H1 (cell line): ENCODE results near the gene COLQ. TPM values are rescaled to one million over a fixed set of nuclear protein-coding genes. Genes with fewer than 3 reads are reported as not detected.

Source experiments
- CTCF ChIA-PET: fragments of 300-600 bp; sonication (Branson Sonifier 250); formaldehyde crosslinking; loops from one replicate; lab custom pipeline; 2021; ENCODE audit not compliant: partially characterized antibody; lab: Charles Lee
- POLR2A ChIA-PET: fragments of 300-600 bp; sonication (Branson Sonifier 250); formaldehyde crosslinking; loops from one replicate; lab custom pipeline; 2021; ENCODE audit warnings: inconsistent platforms; ENCODE audit not compliant: partially characterized antibody; lab: Charles Lee
- DNase-seq, 2 experiments: peaks; one replicate each; pipeline versions ENCODE4 v3.0.0 to v3.0.0-alpha.2; 2010 to 2022; ENCODE audit warnings: low spot score in 2 of 2, low read depth in 1 of 2, mixed read lengths in 1 of 2
- FAIRE-seq: peaks from 2 replicates; lab custom pipeline; 2011; peaks lifted over from hg19 to GRCh38; lab: Jason Lieb, UNC
- H2AFZ ChIP-seq: 2 replicates; pipeline ENCODE4 v1.8.1; 2012; ENCODE audit warnings: low read length, inconsistent platforms
- H2AK5ac ChIP-seq: 2 replicates; pipeline ENCODE4 v1.6.1; 2013; ENCODE audit warnings: low read depth, low read length
- H2BK120ac ChIP-seq: replicated peaks from 2 replicates; pipeline ENCODE3; 2013; ENCODE audit warnings: low read depth, low read length, inconsistent platforms
- H2BK12ac ChIP-seq: 2 replicates; pipeline ENCODE4 v1.6.1; 2013; ENCODE audit warnings: low read depth, low read length
- H2BK15ac ChIP-seq: 2 replicates; pipeline ENCODE4 v1.6.1; 2013; ENCODE audit warnings: low read length
- H2BK20ac ChIP-seq: 2 replicates; pipeline ENCODE4 v1.6.1; 2013; ENCODE audit warnings: low read length
- H2BK5ac ChIP-seq: 2 replicates; pipeline ENCODE4 v1.6.1; 2013; ENCODE audit warnings: low read depth, low read length
- H3K14ac ChIP-seq: 2 replicates; pipeline ENCODE4 v1.6.1; 2013; ENCODE audit warnings: inconsistent platforms; ENCODE audit not compliant: insufficient read length
- H3K18ac ChIP-seq: 2 replicates; pipeline ENCODE4 v1.6.1; 2013; ENCODE audit warnings: low read length; ENCODE audit errors: extremely low read depth
- H3K23ac ChIP-seq: 2 replicates; pipeline ENCODE4 v1.6.1; 2013; ENCODE audit warnings: inconsistent platforms; ENCODE audit not compliant: insufficient read length
- H3K23me2 ChIP-seq: 2 replicates; pipeline ENCODE4 v1.6.1; 2013; ENCODE audit warnings: low read depth, low read length
- H3K27ac ChIP-seq: 2 replicates; pipeline ENCODE4 v1.6.1; 2011; ENCODE audit warnings: low read depth, low read length, inconsistent platforms
- H3K27me3 ChIP-seq, 4 experiments: replicated peaks in 1 of 4; 1 replicate in 1 of 4; 2 replicates in 3 of 4; pipeline versions ENCODE4 v1.6.1 to v1.8.1; 2011 to 2013; ENCODE audit warnings: low read length in 3 of 4, mild to moderate bottlenecking in 3 of 4, inconsistent platforms in 2 of 4, mixed read lengths in 2 of 4, moderate library complexity in 1 of 4; ENCODE audit not compliant: control insufficient read depth in 3 of 4, insufficient read depth in 3 of 4; ENCODE audit errors: extremely low read depth in 1 of 4
- H3K36me3 ChIP-seq, 4 experiments: 2 replicates each; pipeline versions ENCODE4 v1.6.1 to v1.8.1; 2011 to 2013; ENCODE audit warnings: mild to moderate bottlenecking in 4 of 4, low read length in 3 of 4, moderate library complexity in 2 of 4, control low read depth in 1 of 4, inconsistent platforms in 1 of 4; ENCODE audit not compliant: insufficient read depth in 4 of 4, control insufficient read depth in 2 of 4
- H3K4ac ChIP-seq: replicated peaks from 2 replicates; pipeline ENCODE3; 2013; ENCODE audit warnings: low read length, low read depth, mixed read lengths, inconsistent platforms; ENCODE audit not compliant: insufficient read length
- H3K4me1 ChIP-seq, 4 experiments: replicated peaks in 1 of 4; 1 replicate in 1 of 4; 2 replicates in 3 of 4; pipeline versions ENCODE4 v1.6.1 to v1.8.1; 2011 to 2013; ENCODE audit warnings: low read length in 3 of 4, inconsistent platforms in 2 of 4, mixed read lengths in 1 of 4; ENCODE audit not compliant: insufficient read depth in 4 of 4, control insufficient read depth in 3 of 4
- H3K4me2 ChIP-seq, 2 experiments: 2 replicates each; pipeline versions ENCODE4 v1.6.1 to v1.8.1; 2011 to 2013; ENCODE audit warnings: low read depth in 2 of 2, low read length in 2 of 2, control low read depth in 1 of 2, inconsistent platforms in 1 of 2, mild to moderate bottlenecking in 1 of 2; ENCODE audit not compliant: insufficient read depth in 1 of 2
- H3K4me3 ChIP-seq, 4 experiments: fragments of 200-600, 300-600 bp in 1 of 4; sonication (generic), shearing (Covaris generic), sonication (Bioruptor Twin) in 1 of 4; 2 replicates each; pipeline versions ENCODE4 v1.5.1 to v1.8.1; 2011 to 2016; ENCODE audit warnings: low read length in 4 of 4, low read depth in 3 of 4, control low read depth in 2 of 4, inconsistent platforms in 2 of 4, mild to moderate bottlenecking in 2 of 4, mixed read lengths in 1 of 4, moderate library complexity in 1 of 4; ENCODE audit not compliant: insufficient read depth in 2 of 4; ENCODE audit errors: extremely low read depth in 1 of 4
- H3K56ac ChIP-seq: replicated peaks from 2 replicates; pipeline ENCODE3; 2013; ENCODE audit warnings: low read depth, mild to moderate bottlenecking, mixed read lengths, low read length, inconsistent platforms; ENCODE audit not compliant: insufficient read length
- H3K79me1 ChIP-seq: 2 replicates; pipeline ENCODE4 v1.6.1; 2013; ENCODE audit warnings: low read depth, low read length, control low read depth
- H3K79me2 ChIP-seq, 2 experiments: 2 replicates each; pipeline versions ENCODE4 v1.6.1 to v1.8.1; 2012 to 2013; ENCODE audit warnings: low read length in 2 of 2, mild to moderate bottlenecking in 2 of 2, inconsistent platforms in 1 of 2; ENCODE audit not compliant: insufficient read depth in 2 of 2, control insufficient read depth in 1 of 2
- H3K9ac ChIP-seq, 4 experiments: replicated peaks in 1 of 4; 1 replicate in 1 of 4; 2 replicates in 3 of 4; pipeline versions ENCODE4 v1.6.1 to v1.8.1; 2011 to 2013; ENCODE audit warnings: low read depth in 3 of 4, low read length in 3 of 4, control low read depth in 2 of 4, mild to moderate bottlenecking in 2 of 4, moderate library complexity in 2 of 4, inconsistent platforms in 1 of 4; ENCODE audit errors: extremely low read depth in 1 of 4
- H3K9me3 ChIP-seq, 2 experiments: 2 replicates each; pipeline versions ENCODE4 v1.6.1 to v1.8.1; 2012 to 2013; ENCODE audit warnings: mild to moderate bottlenecking in 2 of 2, moderate library complexity in 2 of 2, control low read depth in 1 of 2, inconsistent platforms in 1 of 2, low read depth in 1 of 2, low read length in 1 of 2, mixed read lengths in 1 of 2; ENCODE audit not compliant: insufficient read depth in 2 of 2
- H4K20me1 ChIP-seq, 2 experiments: replicated peaks in 1 of 2; 2 replicates each; pipeline versions ENCODE3 to v1.8.1; 2011 to 2013; ENCODE audit warnings: inconsistent platforms in 2 of 2, low read length in 2 of 2, mild to moderate bottlenecking in 1 of 2; ENCODE audit not compliant: insufficient read depth in 2 of 2, control insufficient read depth in 1 of 2
- H4K5ac ChIP-seq: 2 replicates; pipeline ENCODE4 v1.6.1; 2013; ENCODE audit warnings: low read length, low read depth, mixed read lengths, inconsistent platforms; ENCODE audit not compliant: insufficient read length
- H4K8ac ChIP-seq: 2 replicates; pipeline ENCODE4 v1.8.0; 2013; ENCODE audit warnings: mild to moderate bottlenecking, moderate library complexity, low read length, inconsistent platforms; ENCODE audit not compliant: insufficient read depth; ENCODE audit errors: extremely low read depth
- H4K91ac ChIP-seq: replicated peaks from 2 replicates; pipeline ENCODE3; 2013; ENCODE audit warnings: low read length, mixed read lengths, inconsistent platforms; ENCODE audit not compliant: insufficient read length
- ATF2 ChIP-seq: IDR thresholded peaks from 2 replicates; pipeline ENCODE4 v1.6.1; 2012; ENCODE audit warnings: low read length, inconsistent platforms
- CHD1 ChIP-seq: IDR thresholded peaks from 2 replicates; pipeline ENCODE4 v1.6.1; 2012; ENCODE audit warnings: low read depth, low read length, improper control_type of control experiment
- CTBP2 ChIP-seq: IDR thresholded peaks from 2 replicates; pipeline ENCODE4 v1.7.0; 2011; ENCODE audit warnings: borderline replicate concordance, mild to moderate bottlenecking, moderate library complexity, mixed read lengths, low read length; ENCODE audit not compliant: insufficient read depth, insufficient read length
- EP300 ChIP-seq, 2 experiments: IDR thresholded peaks; 1 replicate in 1 of 2; 2 replicates in 1 of 2; pipeline ENCODE4 v1.6.1; 2011 to 2012; ENCODE audit warnings: low read depth in 2 of 2, low read length in 2 of 2, mild to moderate bottlenecking in 2 of 2, borderline replicate concordance in 1 of 2, inconsistent platforms in 1 of 2, moderate library complexity in 1 of 2
- HDAC2 ChIP-seq, 2 experiments: fragments of 300-600 bp in 1 of 2; sonication (generic) in 1 of 2; IDR thresholded peaks; 2 replicates each; pipeline ENCODE4 v1.6.1; 2011 to 2012; ENCODE audit warnings: low read depth in 2 of 2, low read length in 2 of 2, mild to moderate bottlenecking in 2 of 2, moderate library complexity in 2 of 2, borderline replicate concordance in 1 of 2, inconsistent platforms in 1 of 2
- NANOG ChIP-seq: IDR thresholded peaks from 2 replicates; pipeline ENCODE4 v1.6.1; 2011; ENCODE audit warnings: low read length, low read depth, mild to moderate bottlenecking, inconsistent platforms; ENCODE audit not compliant: insufficient read depth, poor library complexity, severe bottlenecking
- NRF1 ChIP-seq: IDR thresholded peaks from 2 replicates; pipeline ENCODE4 v1.6.1; 2011; ENCODE audit warnings: mild to moderate bottlenecking, low read depth, low read length, improper control_type of control experiment
- RAD21 ChIP-seq, 2 experiments: IDR thresholded peaks in 1 of 2; conservative IDR thresholded peaks in 1 of 2; 2 replicates each; pipeline ENCODE4 v1.6.1; 2011; ENCODE audit warnings: low read depth in 2 of 2, low read length in 2 of 2, improper control_type of control experiment in 1 of 2, inconsistent platforms in 1 of 2, mild to moderate bottlenecking in 1 of 2, moderate library complexity in 1 of 2
- TAF1 ChIP-seq: IDR thresholded peaks from 2 replicates; pipeline ENCODE4 v1.6.1; 2011; ENCODE audit warnings: mild to moderate bottlenecking, low read depth, low read length
- YY1 ChIP-seq: IDR thresholded peaks from 2 replicates; pipeline ENCODE4 v1.6.1; 2011; ENCODE audit warnings: low read depth, mild to moderate bottlenecking, low read length
- ZNF274 ChIP-seq: IDR thresholded peaks from 2 replicates; pipeline ENCODE4 v1.7.0; 2012; ENCODE audit warnings: low read length, borderline replicate concordance; ENCODE audit errors: extremely low read depth
- WGBS, 2 experiments: shearing (Covaris generic) in 1 of 2; methylation state at CpG; one replicate each; pipeline versions ENCODE4 v1.1.6 to v1.1.7; 2013 to 2015; ENCODE audit warnings: low lambda C conversion rate in 2 of 2, mixed read lengths in 2 of 2, inconsistent platforms in 1 of 2, low coverage in 1 of 2, missing lambda C conversion rate in 1 of 2; ENCODE audit not compliant: insufficient replicate concordance in 2 of 2, insufficient coverage in 1 of 2, insufficient read length in 1 of 2; ENCODE audit errors: extremely low coverage in 1 of 2, missing lambda C conversion rate in 1 of 2; 5-methylcytosine and 5-hydroxymethylcytosine counted together
- polyA plus RNA-seq, 7 experiments: library from polyadenylated mRNA; depleted of rRNA in 3 of 7; stranded (reverse) in 5 of 7; unstranded in 2 of 7; fragments of >200 nt in 5 of 7; fragments of 200-250 nt in 2 of 7; gene quantifications; 1 replicate in 5 of 7; 2 replicates in 1 of 7; 4 replicates in 1 of 7; pipeline versions ENCODE4 v1.2.1 to v1.2.3, GENCODE V29; 2011 to 2013; ENCODE audit warnings: missing spikeins in 2 of 7, mixed read lengths in 2 of 7
- total RNA-seq: library from RNA; stranded (reverse); fragmentation: NEBNext Ultra II Directional; extraction: Animal tissue kit (Norgen Biotek cat#: 25700); gene quantifications from 2 replicates; pipeline ENCODE4 v1.2.1, GENCODE V29; 2021

The COLQ gene
- total and polyA plus RNA-seq, 2 of the 8 experiments (the other 6 are each of a cell fraction or from before 2014, with no cell fraction given) = 1.5 to 1.9 TPM

DNA sequence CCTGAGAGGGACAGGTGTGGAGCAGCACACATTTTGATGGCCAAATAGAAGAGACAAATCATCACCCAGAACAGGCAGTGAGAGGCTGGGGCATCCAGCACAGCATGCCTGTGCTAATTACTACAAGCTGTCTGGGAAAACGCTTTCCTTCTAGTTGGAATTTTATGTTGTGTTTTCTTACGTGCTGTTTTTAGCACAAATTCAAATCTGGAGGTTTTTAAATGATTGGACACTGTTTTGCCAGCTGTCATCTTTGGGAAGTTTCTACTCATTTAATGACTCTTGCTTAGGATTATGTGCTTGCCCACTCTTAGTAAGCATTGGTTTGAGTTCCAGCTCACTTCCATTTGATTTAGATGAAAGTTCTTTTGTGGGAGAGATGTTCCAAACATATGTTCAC, 50.7 kb downstream of the COLQ start:
- Histone ChIP-seq H2BK12ac (no peak overlapping the region), H4K91ac (no peak overlapping the region), H2BK5ac (no peak overlapping the region), H3K9me3 (no peaks in the 10 kb centered on the region), H3K27ac (no peak overlapping the region), H3K36me3 (no peaks in the 10 kb centered on the region), H3K79me2 (no peaks in the 10 kb centered on the region), H3K23ac (no peak overlapping the region), H3K56ac (no peak overlapping the region), H2BK15ac (no peak overlapping the region), H3K4ac (no peak overlapping the region), H3K9ac (no peak overlapping the region), H3K27me3 (no peaks in the 10 kb centered on the region), H2AK5ac (no peak overlapping the region), H3K18ac (no peak overlapping the region), H3K14ac (no peak overlapping the region), H3K4me2 (no peak overlapping the region), H2BK120ac (no peak overlapping the region), H3K4me1 (peaks cover 0 to 2% (median 0%) of the 10 kb centered on the region in 4 experiments; a peak in 1 of 7 replicates), H2AFZ (no peak overlapping the region), H3K23me2 (no peaks in the 10 kb centered on the region; the same call in 1 of the 2 replicates), H4K20me1 (no peaks in the 10 kb centered on the region), H3K79me1 (no peaks in the 10 kb centered on the region), H4K5ac (no peak overlapping the region), H3K4me3 (no peak overlapping the region), H4K8ac (no peak overlapping the region), H2BK20ac (no peak overlapping the region)
- FAIRE-seq (no peak), DNase-seq (no peak)
- POLR2A ChIA-PET = no interaction called here
- WGBS, 2 experiments = 86% methylated on average over 2 of the region's 2 CpGs; no CpG with 5 or more reads in 1 of the 2 experiments
- CTCF ChIA-PET = interaction anchor here (0.6 to 2.0 kb wide), 12 partner anchors 8 to 205 kb away, joined by 3 to 7 read pairs (median 4); no protein-coding TSS in a partner anchor
- TF ChIP-seq RAD21 (IDR thresholded peaks at IDR 0.05 in 1 of 2, conservative IDR thresholded peaks at IDR 0.05 in 1 of 2; ENCODE audit: low read depth in 2 of 2, low read length in 2 of 2) (no peak), YY1 (no peak), NANOG (no peak), CTBP2 (no peak), CHD1 (no peak), TAF1 (no peak), EP300 (IDR thresholded peaks at IDR 0.05; ENCODE audit: borderline replicate concordance in 1 of 2, low read depth in 2 of 2, low read length in 2 of 2) (no peak), HDAC2 (IDR thresholded peaks at IDR 0.05; ENCODE audit: borderline replicate concordance in 1 of 2, low read depth in 2 of 2, low read length in 2 of 2) (no peak), NRF1 (no peak), ATF2 (no peak), ZNF274 (no peak)
